IPS-NIHi7 (cell line): Measurements from ENCODE around the gene INTS15.
A peak's percentile ranks its signal among the peaks of the same experiment; 100 is the strongest.

Experiments used
- DNase-seq: peaks from one replicate; pipeline ENCODE4 v3.0.0; 2012; ENCODE audit warnings: mixed read lengths; ENCODE audit errors: extremely low spot score

INTS15 gene

GRCh38 chr7:6589829-6590644, at the start of gene INTS15:
INTS15 (plus strand) TSS chr7:6590021; CDS start chr7:6590284, 263 bp downstream.
- peak; percentile 94 for DNase-seq

- no peak for DNase-seq
Measured at GRCh38 chr7:6542368-6542767, 47.5 kb upstream of the INTS15 start.

GRCh38 chr7:6545398-6546126, 44.3 kb upstream of the INTS15 start:
- no peak for DNase-seq

- DNase-seq = peak; percentile 70
Measured at GRCh38 chr7:6546498-6547251, 43.1 kb upstream of the INTS15 start.

- no peak for DNase-seq
Measured at GRCh38 chr7:6547400-6547799, 42.4 kb upstream of the INTS15 start.

- DNase-seq = no peak
Measured at GRCh38 chr7:6551016-6551511, 38.8 kb upstream of the INTS15 start, which contains the start of gene GRID2IP. GRID2IP (minus strand) TSS chr7:6551461; CDS start chr7:6551436, 25 bp downstream.

- DNase-seq = no peak
Measured at GRCh38 chr7:6553448-6554044, 36.3 kb upstream of the INTS15 start.

- no peak for DNase-seq
Measured at GRCh38 chr7:6554848-6555247, 35.0 kb upstream of the INTS15 start.

- peak; percentile 61 for DNase-seq
Measured at GRCh38 chr7:6556196-6556595, 33.6 kb upstream of the INTS15 start.

- DNase-seq = peak; percentile 84
Measured at GRCh38 chr7:6558837-6559236, 31.0 kb upstream of the INTS15 start.

GRCh38 chr7:6559896-6560295, 29.9 kb upstream of the INTS15 start:
- no peak for DNase-seq

- DNase-seq = no peak
Measured at GRCh38 chr7:6562106-6562505, 27.7 kb upstream of the INTS15 start.

- no peak for DNase-seq
Measured at GRCh38 chr7:6563936-6564770, 25.7 kb upstream of the INTS15 start.

- no peak for DNase-seq
Measured at GRCh38 chr7:6565655-6566054, 24.2 kb upstream of the INTS15 start.

- DNase-seq = no peak
Measured at GRCh38 chr7:6567886-6568285, 21.9 kb upstream of the INTS15 start.

- no peak for DNase-seq
Measured at GRCh38 chr7:6571160-6571779, 18.6 kb upstream of the INTS15 start.

GRCh38 chr7:6575281-6576023, 14.4 kb upstream of the INTS15 start:
- no peak for DNase-seq

- DNase-seq = no peak
Measured at GRCh38 chr7:6576024-6576866, 13.6 kb upstream of the INTS15 start.
